H9 (cell line): ENCODE results near the gene COPG1. TPM values are rescaled to one million over a fixed set of nuclear protein-coding genes. Genes with fewer than 3 reads are reported as not detected.

Experiments used
- DNase-seq: peaks from one replicate; pipeline ENCODE4 v3.0.0-alpha.2; 2017
- H2AFZ ChIP-seq: one replicate; pipeline ENCODE4 v1.6.1; 2013; ENCODE audit warnings: mild to moderate bottlenecking, low read length, control low read depth, moderate library complexity
- H2AK5ac ChIP-seq: 2 replicates; pipeline ENCODE4 v1.6.1; 2013; ENCODE audit warnings: low read length, control low read depth, mixed read lengths; ENCODE audit not compliant: insufficient read length
- H2BK120ac ChIP-seq: one replicate; pipeline ENCODE4 v1.6.1; 2013; ENCODE audit warnings: low read depth, mild to moderate bottlenecking, low read length, control low read depth, inconsistent platforms; ENCODE audit not compliant: poor library complexity, severe bottlenecking
- H2BK12ac ChIP-seq: 2 replicates; pipeline ENCODE4 v1.6.1; 2013; ENCODE audit warnings: low read length, control low read depth, mixed read lengths, low read depth; ENCODE audit not compliant: insufficient read length
- H2BK15ac ChIP-seq: 2 replicates; pipeline ENCODE4 v1.6.1; 2013; ENCODE audit warnings: low read depth, low read length, control low read depth
- H2BK20ac ChIP-seq: one replicate; pipeline ENCODE4 v1.6.1; 2013; ENCODE audit warnings: low read depth, mild to moderate bottlenecking, low read length, control low read depth, inconsistent platforms; ENCODE audit not compliant: poor library complexity, severe bottlenecking
- H2BK5ac ChIP-seq: 2 replicates; pipeline ENCODE4 v1.6.1; 2013; ENCODE audit warnings: low read length, control low read depth, mixed read lengths; ENCODE audit not compliant: insufficient read length
- H3K14ac ChIP-seq: 2 replicates; pipeline ENCODE4 v1.6.1; 2013; ENCODE audit warnings: low read length, control low read depth; ENCODE audit not compliant: insufficient read depth
- H3K18ac ChIP-seq: 2 replicates; pipeline ENCODE4 v1.6.1; 2013; ENCODE audit warnings: low read depth, mild to moderate bottlenecking, mixed read lengths, low read length, control low read depth; ENCODE audit not compliant: insufficient read length
- H3K23ac ChIP-seq: 2 replicates; pipeline ENCODE4 v1.6.1; 2013; ENCODE audit warnings: low read length, control low read depth, mixed read lengths, low read depth; ENCODE audit not compliant: insufficient read length
- H3K23me2 ChIP-seq: 2 replicates; pipeline ENCODE4 v1.6.1; 2013; ENCODE audit warnings: low read depth, mild to moderate bottlenecking, mixed read lengths, low read length, control low read depth; ENCODE audit not compliant: insufficient read length, poor library complexity, severe bottlenecking
- H3K27ac ChIP-seq: 2 replicates; pipeline ENCODE4 v1.5.1; 2013; ENCODE audit warnings: low read length, control low read depth, mixed read lengths, low read depth; ENCODE audit not compliant: insufficient read length
- H3K27me3 ChIP-seq: 2 replicates; pipeline ENCODE4 v1.6.1; 2013; ENCODE audit warnings: low read length, control low read depth, inconsistent platforms; ENCODE audit not compliant: insufficient read depth
- H3K4ac ChIP-seq: 2 replicates; pipeline ENCODE4 v1.6.1; 2013; ENCODE audit warnings: low read depth, mild to moderate bottlenecking, control low read depth, inconsistent platforms, low read length, moderate library complexity
- H3K4me1 ChIP-seq: 2 replicates; pipeline ENCODE4 v1.6.1; 2013; ENCODE audit warnings: low read length, control low read depth, inconsistent platforms; ENCODE audit not compliant: insufficient read depth
- H3K4me2 ChIP-seq: 2 replicates; pipeline ENCODE4 v1.6.1; 2013; ENCODE audit warnings: low read length, control low read depth, mixed read lengths; ENCODE audit not compliant: insufficient read length, insufficient read depth
- H3K56ac ChIP-seq: 2 replicates; pipeline ENCODE4 v1.6.1; 2013; ENCODE audit warnings: low read depth, mild to moderate bottlenecking, mixed read lengths, low read length, control low read depth; ENCODE audit not compliant: insufficient read length
- H3K79me1 ChIP-seq: 2 replicates; pipeline ENCODE4 v1.6.1; 2013; ENCODE audit warnings: low read depth, mild to moderate bottlenecking, moderate library complexity, low read length, control low read depth, inconsistent platforms; ENCODE audit not compliant: insufficient read depth, poor library complexity, severe bottlenecking
- H3K79me2 ChIP-seq: 2 replicates; pipeline ENCODE4 v1.6.1; 2013; ENCODE audit warnings: low read length, control low read depth, inconsistent platforms; ENCODE audit not compliant: insufficient read depth
- H3K9ac ChIP-seq: 2 replicates; pipeline ENCODE4 v1.6.1; 2013; ENCODE audit warnings: low read length, control low read depth, mixed read lengths; ENCODE audit not compliant: insufficient read length; ENCODE audit errors: extremely low read depth
- H3K9me3 ChIP-seq: one replicate; pipeline ENCODE4 v1.6.1; 2013; ENCODE audit warnings: low read depth, low read length, inconsistent platforms; ENCODE audit not compliant: control insufficient read depth
- H3T11ph ChIP-seq: one replicate; pipeline ENCODE4 v1.6.1; 2013; ENCODE audit warnings: mild to moderate bottlenecking, low read length, control low read depth, inconsistent platforms
- H4K20me1 ChIP-seq: one replicate; pipeline ENCODE4 v1.6.1; 2013; ENCODE audit not compliant: control insufficient read depth, insufficient read length, insufficient read depth
- H4K5ac ChIP-seq: 2 replicates; pipeline ENCODE4 v1.6.1; 2013; ENCODE audit warnings: low read depth, mild to moderate bottlenecking, mixed read lengths, low read length, control low read depth; ENCODE audit not compliant: insufficient read length
- H4K8ac ChIP-seq: replicated peaks from 2 replicates; pipeline ENCODE4 v1.6.1; 2013; ENCODE audit warnings: low read length, control low read depth, mixed read lengths, low read depth; ENCODE audit not compliant: insufficient read length
- H4K91ac ChIP-seq: 2 replicates; pipeline ENCODE4 v1.6.1; 2013; ENCODE audit warnings: low read depth, mild to moderate bottlenecking, moderate library complexity, mixed read lengths, low read length, control low read depth; ENCODE audit not compliant: insufficient read length
- H3K27ac Mint-ChIP-seq, 3 experiments: 2 replicates in 2 of 3; 3 replicates in 1 of 3; pipeline ENCODE4 v1.8.0; 2020 to 2021; ENCODE audit warnings: mixed read lengths in 3 of 3, mild to moderate bottlenecking in 1 of 3, moderate library complexity in 1 of 3
- H3K27me3 Mint-ChIP-seq: 2 replicates; pipeline ENCODE4 v1.8.0; 2021; ENCODE audit warnings: low read depth, mild to moderate bottlenecking, moderate library complexity, mixed read lengths
- H3K36me3 Mint-ChIP-seq, 3 experiments: 2 replicates in 2 of 3; 3 replicates in 1 of 3; pipeline ENCODE4 v1.8.0; 2020 to 2021; ENCODE audit warnings: low read depth in 3 of 3, mixed read lengths in 3 of 3; ENCODE audit not compliant: insufficient read depth in 1 of 3
- H3K4me1 Mint-ChIP-seq, 2 experiments: 2 replicates each; pipeline ENCODE4 v1.8.0; 2020; ENCODE audit warnings: mixed read lengths in 2 of 2
- H3K4me3 Mint-ChIP-seq, 2 experiments: 2 replicates in 1 of 2; 3 replicates in 1 of 2; pipeline ENCODE4 v1.8.0; 2020 to 2021; ENCODE audit warnings: mild to moderate bottlenecking in 2 of 2, mixed read lengths in 2 of 2, moderate library complexity in 1 of 2
- H3K9me3 Mint-ChIP-seq, 2 experiments: 2 replicates in 1 of 2; 3 replicates in 1 of 2; pipeline ENCODE4 v1.8.0; 2020; ENCODE audit warnings: mild to moderate bottlenecking in 2 of 2, mixed read lengths in 2 of 2, moderate library complexity in 1 of 2
- CTCF ChIP-seq: fragments of 200-600 bp; sonication (generic); conservative IDR thresholded peaks from 3 replicates; pipeline ENCODE4 v1.8.0; 2021; ENCODE audit warnings: antibody characterized with exemption, mild to moderate bottlenecking
- WGBS: extraction: QIAGEN DNeasy Blood & Tissue Kit; methylation state at CpG from one replicate; pipeline ENCODE4 v1.1.7; 2013; ENCODE audit warnings: missing lambda C conversion rate, low lambda C conversion rate, mixed read lengths; ENCODE audit not compliant: insufficient read length; ENCODE audit errors: extremely low coverage; 5-methylcytosine and 5-hydroxymethylcytosine counted together
- total RNA-seq: library from RNA; stranded (reverse); gene quantifications from 2 replicates; pipeline ENCODE4 v1.2.1, GENCODE V29; 2021

Gene COPG1
- total RNA-seq, 1 experiment from 2014 or later: 147 TPM

GRCh38 chr3:129245141-129245540 lies 4.3 kb upstream of the COPG1 start:
- H3K23me2 ChIP-seq: peaks cover 8% of the 10 kb centered on the region
- DNase-seq: no peak
- H2BK120ac ChIP-seq: no peak overlapping the region
- Mint-ChIP-seq H3K4me3 (no peak overlapping the region), H3K27me3 (no peaks in the 10 kb centered on the region; the same call in 1 of the 2 replicates), H3K27ac (no peak overlapping the region), H3K9me3 (no peaks in the 10 kb centered on the region; a peak in 1 of 5 replicates), H3K4me1 (peaks cover 12 to 14% of the 10 kb centered on the region in 2 experiments), H3K36me3 (no peaks in the 10 kb centered on the region)
- H3K4me2 ChIP-seq: no peak overlapping the region
- no peak overlapping the region for H4K5ac ChIP-seq
- H3K4me1 ChIP-seq: no peaks in the 10 kb centered on the region; the same call in 1 of the 2 replicates
- peaks cover 2% of the 10 kb centered on the region for H3K79me1 ChIP-seq
- no peaks in the 10 kb centered on the region for H3K27me3 ChIP-seq
- TF ChIP-seq CTCF: no peak
- peaks cover 1% of the 10 kb centered on the region; the same call in 1 of the 2 replicates for H3K79me2 ChIP-seq
- no peak overlapping the region for H3K9ac ChIP-seq
- no peak overlapping the region for H3K4ac ChIP-seq
- no peaks in the 10 kb centered on the region for H3K9me3 ChIP-seq
- no peak overlapping the region for H4K91ac ChIP-seq
- H3K23ac ChIP-seq: no peak overlapping the region
- no peak overlapping the region for H2BK20ac ChIP-seq
- no CpG with 5 or more reads among the region's 5 CpGs for WGBS
- no peak overlapping the region for H3T11ph ChIP-seq
- no peak overlapping the region for H2BK5ac ChIP-seq
- H2BK15ac ChIP-seq: no peak overlapping the region
- H2AFZ ChIP-seq: no peak overlapping the region
- H3K18ac ChIP-seq: no peak overlapping the region
- H3K14ac ChIP-seq: no peak overlapping the region
- H3K56ac ChIP-seq: no peak overlapping the region
- no peak overlapping the region for H3K27ac ChIP-seq
- H2BK12ac ChIP-seq: no peak overlapping the region
- H4K8ac ChIP-seq: no peak overlapping the region
- no peaks in the 10 kb centered on the region for H4K20me1 ChIP-seq
- no peak overlapping the region for H2AK5ac ChIP-seq
